GM21390 (cell line): ENCODE measurements around the gene SLC4A7.
A peak's percentile ranks its signal among the peaks of the same experiment; 100 is the strongest.
"Not testable (repeated sequence)": the region's sequence is repeated elsewhere in the genome, so short reads cannot be mapped to it uniquely, and the experiment has no call there.

Experiments
- ATAC-seq: cut with Tn5 transposase; IDR thresholded peaks from one replicate; pipeline ENCODE4 v1.9.1; 2021; ENCODE audit not compliant: unreplicated experiment

Gene SLC4A7

GRCh38 chr3:27488821-27489220 is 4.6 kb upstream of the SLC4A7 start:
- no peak for ATAC-seq

- no peak for ATAC-seq
Measured at GRCh38 chr3:27487383-27487782, 3.2 kb upstream of the SLC4A7 start.

GRCh38 chr3:27486336-27486735 is 2.2 kb upstream of the SLC4A7 start:
- ATAC-seq: no peak

GRCh38 chr3:27485866-27486265 is 1.7 kb upstream of the SLC4A7 start:
- ATAC-seq: no peak

GRCh38 chr3:27483117-27484014 is 818 bp downstream of the SLC4A7 start:
- peak; percentile 26 for ATAC-seq

GRCh38 chr3:27479806-27480543 is 4.2 kb downstream of the SLC4A7 start:
- ATAC-seq: no peak

- ATAC-seq: no peak
Measured at GRCh38 chr3:27471923-27472550, 12.1 kb downstream of the SLC4A7 start.

- no peak for ATAC-seq
Measured at GRCh38 chr3:27468283-27468886, 15.8 kb downstream of the SLC4A7 start.

GRCh38 chr3:27467545-27467944 is 16.6 kb downstream of the SLC4A7 start:
- peak; percentile 93 for ATAC-seq

- ATAC-seq: no peak
Measured at GRCh38 chr3:27464646-27465045, 19.5 kb downstream of the SLC4A7 start.

GRCh38 chr3:27462228-27462627 is 22.0 kb downstream of the SLC4A7 start:
- no peak for ATAC-seq

- no peak for ATAC-seq
Measured at GRCh38 chr3:27458929-27459328, 25.3 kb downstream of the SLC4A7 start.

GRCh38 chr3:27456554-27456953 is 27.6 kb downstream of the SLC4A7 start:
- no peak for ATAC-seq

GRCh38 chr3:27454914-27455313 is 29.3 kb downstream of the SLC4A7 start:
- peak; percentile 78 for ATAC-seq

- no peak for ATAC-seq
Measured at GRCh38 chr3:27454461-27454860, 29.7 kb downstream of the SLC4A7 start.

- no peak for ATAC-seq
Measured at GRCh38 chr3:27452368-27453090, 31.7 kb downstream of the SLC4A7 start.

GRCh38 chr3:27451842-27452241 is 32.3 kb downstream of the SLC4A7 start:
- ATAC-seq: no peak

- no peak for ATAC-seq
Measured at GRCh38 chr3:27451251-27451650, 32.9 kb downstream of the SLC4A7 start.

GRCh38 chr3:27449530-27450150 is 34.5 kb downstream of the SLC4A7 start:
- ATAC-seq: no peak

GRCh38 chr3:27442995-27443394 is 41.2 kb downstream of the SLC4A7 start:
- not testable (repeated sequence) for ATAC-seq
